ENCODE measurements around the gene PRIMPOL. TPM values are rescaled to one million over a fixed set of nuclear protein-coding genes. Genes with fewer than 3 reads are reported as not detected.

Gene PRIMPOL
- total and polyA plus RNA-seq, 2 of the 4 experiments (the other 2 are of a cell fraction): 5.6 to 8.8 TPM

- TF ChIP-seq CEBPB (IDR thresholded peaks at IDR 0.05; ENCODE audit: low read depth, low read length) (peak; percentile 55; the same call in 1 of the 2 replicates), BHLHE40 (IDR thresholded peaks at IDR 0.05; ENCODE audit: low read depth, low read length) (no peak)
- DNase-seq (no peak), ATAC-seq (ENCODE audit: low read depth) (no peak)
- Histone ChIP-seq H3K9me1 (ENCODE audit: insufficient read depth, low read length) (no peaks in the 10 kb centered on the region), H4K91ac (ENCODE audit: insufficient read depth, low read depth, low read length) (no peak overlapping the region), H2BK120ac (ENCODE audit: low read depth, low read length) (no peak overlapping the region), H4K5ac (ENCODE audit: low read depth, low read length) (no peak overlapping the region), H3K9me3 (ENCODE audit: control insufficient read depth, insufficient read depth, low read length) (no peaks in the 10 kb centered on the region), H4K20me1 (ENCODE audit: insufficient read depth, low read length) (no peaks in the 10 kb centered on the region), H3K4ac (ENCODE audit: low read depth, low read length) (no peak overlapping the region), H3K9ac (ENCODE audit: low read depth, low read length) (no peak overlapping the region), H3K23ac (ENCODE audit: low read depth, low read length) (no peak overlapping the region), H3K4me1 (ENCODE audit: control insufficient read depth, insufficient read depth, low read length) (no peaks in the 10 kb centered on the region), H3K4me3 (ENCODE audit: insufficient read depth, low read depth, low read length) (no peak overlapping the region), H3K79me1 (ENCODE audit: low read depth in 1 of 2, low read length in 2 of 2) (peaks cover 0 to 2% of the 10 kb centered on the region in 2 experiments; a peak in 1 of 4 replicates), H3K27ac (ENCODE audit: insufficient read depth, low read length) (no peak overlapping the region), H3K56ac (ENCODE audit: extremely low read depth, insufficient read depth, low read length) (no peak overlapping the region), H2AK5ac (ENCODE audit: low read depth, low read length) (no peak overlapping the region), H4K8ac (ENCODE audit: low read depth in 2 of 2, low read length in 2 of 2) (no peak overlapping the region), H3K18ac (ENCODE audit: low read depth, low read length) (no peak overlapping the region), H2BK20ac (ENCODE audit: low read depth, low read length) (no peak overlapping the region), H3K4me2 (ENCODE audit: low read depth, low read length) (no peak overlapping the region), H2BK15ac (ENCODE audit: low read depth, low read length) (no peak overlapping the region), H2AFZ (replicated peaks; ENCODE audit: low read length, poor library complexity) (no peak overlapping the region), H3K36me3 (ENCODE audit: control insufficient read depth, insufficient read depth, low read length) (peaks cover 5% of the 10 kb centered on the region), H3K27me3 (ENCODE audit: control insufficient read depth, insufficient read depth, low read length) (no peaks in the 10 kb centered on the region), H2BK5ac (ENCODE audit: low read depth, low read length, poor library complexity, severe bottlenecking) (no peak overlapping the region), H3K14ac (replicated peaks; ENCODE audit: low read depth, low read length) (no peak overlapping the region), H2AK9ac (replicated peaks; ENCODE audit: low read depth, low read length, poor library complexity) (no peak overlapping the region)
- in situ Hi-C loops (cut with MboI; ENCODE audit: low sequenced_read_pairs) (no loop called here), intact Hi-C loops (cut with micrococcal nuclease) (no loop called here), dilution Hi-C loops (cut with HindIII; ENCODE audit: low sequenced_read_pairs, unreplicated experiment) (no loop called here)
- BruUV-seq (replicated peaks): no TSS peak
- ChIA-PET CTCF (no interaction called here), POLR2A (ENCODE audit: unreplicated experiment) (no interaction called here)
Observed at GRCh38 chr4:184660978-184661377, 11.4 kb downstream of the PRIMPOL start.

All from IMR-90 (cell line).